IMR-90 (cell line): ENCODE results near the gene KATNIP. TPM values are rescaled to one million over a fixed set of nuclear protein-coding genes. Genes with fewer than 3 reads are reported as not detected.

ENCODE experiments used
- ATAC-seq: fragments of 200-7000 bp; cut with Tn5 transposase; 2 replicates; pipeline ENCODE4 v1.9.1; 2020; ENCODE audit warnings: low read depth, mild to moderate bottlenecking, moderate library complexity
- BruUV-seq: library from RNA; stranded (reverse); fragments of 400-500 nt; replicated peaks from 2 replicates; lab custom pipeline; 2021; lab: Mats Ljungman, UMichigan
- CTCF ChIA-PET: fragments of 300-600 bp; formaldehyde crosslinking; extraction: SDS; loops from one replicate; lab custom pipeline; 2021; ENCODE audit warnings: antibody characterized with exemption; lab: Yijun Ruan, JAX
- POLR2A ChIA-PET: fragments of 300-600 bp; sonication (Branson Sonifier 250); formaldehyde crosslinking; loops from one replicate; lab custom pipeline; 2022; ENCODE audit warnings: antibody characterized with exemption; ENCODE audit not compliant: unreplicated experiment; lab: Charles Lee
- DNase-seq: peaks from one replicate; pipeline ENCODE4 v3.0.0; 2013
- H2AFZ ChIP-seq: replicated peaks from 2 replicates; pipeline ENCODE3; 2013; ENCODE audit warnings: low read length, mild to moderate bottlenecking; ENCODE audit not compliant: poor library complexity
- H2AK5ac ChIP-seq: 2 replicates; pipeline ENCODE4 v1.6.1; 2013; ENCODE audit warnings: low read depth, low read length, inconsistent platforms
- H2AK9ac ChIP-seq: replicated peaks from 2 replicates; pipeline ENCODE3; 2013; ENCODE audit warnings: mild to moderate bottlenecking, low read depth, low read length, moderate library complexity; ENCODE audit not compliant: poor library complexity
- H2BK120ac ChIP-seq: 2 replicates; pipeline ENCODE4 v1.6.1; 2013; ENCODE audit warnings: low read depth, low read length, inconsistent platforms
- H2BK15ac ChIP-seq: 3 replicates; pipeline ENCODE4 v1.6.1; 2013; ENCODE audit warnings: low read depth, low read length, inconsistent platforms
- H2BK20ac ChIP-seq: 2 replicates; pipeline ENCODE4 v1.6.1; 2013; ENCODE audit warnings: low read depth, mild to moderate bottlenecking, inconsistent platforms, low read length, moderate library complexity
- H2BK5ac ChIP-seq: 2 replicates; pipeline ENCODE4 v1.6.1; 2013; ENCODE audit warnings: mild to moderate bottlenecking, low read depth, low read length, inconsistent platforms; ENCODE audit not compliant: poor library complexity, severe bottlenecking
- H3K14ac ChIP-seq: replicated peaks from 2 replicates; pipeline ENCODE4 v1.6.1; 2013; ENCODE audit warnings: low read depth, low read length, inconsistent platforms
- H3K18ac ChIP-seq: 2 replicates; pipeline ENCODE4 v1.6.1; 2013; ENCODE audit warnings: low read depth, low read length, control low read depth
- H3K23ac ChIP-seq: 2 replicates; pipeline ENCODE4 v1.6.1; 2013; ENCODE audit warnings: low read depth, low read length, inconsistent platforms
- H3K27ac ChIP-seq: 2 replicates; pipeline ENCODE4 v1.5.1; 2013; ENCODE audit warnings: mild to moderate bottlenecking, control low read depth, low read length; ENCODE audit not compliant: insufficient read depth
- H3K27me3 ChIP-seq: 2 replicates; pipeline ENCODE4 v1.6.1; 2013; ENCODE audit warnings: low read length; ENCODE audit not compliant: control insufficient read depth, insufficient read depth
- H3K36me3 ChIP-seq: 2 replicates; pipeline ENCODE4 v1.6.1; 2013; ENCODE audit warnings: low read length, mixed read lengths; ENCODE audit not compliant: control insufficient read depth, insufficient read depth
- H3K4ac ChIP-seq: 2 replicates; pipeline ENCODE4 v1.6.1; 2013; ENCODE audit warnings: low read depth, low read length, inconsistent platforms
- H3K4me1 ChIP-seq: 2 replicates; pipeline ENCODE4 v1.6.1; 2013; ENCODE audit warnings: low read length, mixed read lengths; ENCODE audit not compliant: control insufficient read depth, insufficient read depth
- H3K4me2 ChIP-seq: 2 replicates; pipeline ENCODE4 v1.6.1; 2013; ENCODE audit warnings: low read depth, mild to moderate bottlenecking, control low read depth, low read length, moderate library complexity
- H3K4me3 ChIP-seq: 2 replicates; pipeline ENCODE4 v1.5.1; 2013; ENCODE audit warnings: low read depth, mild to moderate bottlenecking, control low read depth, low read length, moderate library complexity; ENCODE audit not compliant: insufficient read depth
- H3K56ac ChIP-seq: 2 replicates; pipeline ENCODE4 v1.6.1; 2013; ENCODE audit warnings: low read length, inconsistent platforms; ENCODE audit not compliant: insufficient read depth; ENCODE audit errors: extremely low read depth
- H3K79me1 ChIP-seq, 2 experiments: 2 replicates each; pipeline ENCODE4 v1.6.1; 2013; ENCODE audit warnings: low read length in 2 of 2, inconsistent platforms in 1 of 2, low read depth in 1 of 2
- H3K9ac ChIP-seq: 2 replicates; pipeline ENCODE4 v1.6.1; 2013; ENCODE audit warnings: low read depth, low read length, control low read depth
- H3K9me1 ChIP-seq: 2 replicates; pipeline ENCODE4 v1.6.1; 2013; ENCODE audit warnings: low read length, inconsistent platforms; ENCODE audit not compliant: insufficient read depth
- H3K9me3 ChIP-seq: 2 replicates; pipeline ENCODE4 v1.6.1; 2013; ENCODE audit warnings: low read length; ENCODE audit not compliant: control insufficient read depth, insufficient read depth
- H4K20me1 ChIP-seq: 2 replicates; pipeline ENCODE4 v1.6.1; 2013; ENCODE audit warnings: low read length, inconsistent platforms; ENCODE audit not compliant: insufficient read depth
- H4K5ac ChIP-seq: 2 replicates; pipeline ENCODE4 v1.6.1; 2013; ENCODE audit warnings: mild to moderate bottlenecking, low read depth, low read length, control low read depth
- H4K8ac ChIP-seq, 2 experiments: 2 replicates each; pipeline ENCODE4 v1.6.1; 2013; ENCODE audit warnings: low read depth in 2 of 2, low read length in 2 of 2, control low read depth in 1 of 2, inconsistent platforms in 1 of 2
- H4K91ac ChIP-seq: 2 replicates; pipeline ENCODE4 v1.6.1; 2013; ENCODE audit warnings: low read depth, low read length, inconsistent platforms; ENCODE audit not compliant: insufficient read depth
- BHLHE40 ChIP-seq: fragments of 150-350 bp; IDR thresholded peaks from 2 replicates; pipeline ENCODE4 v1.6.1; 2016; ENCODE audit warnings: mild to moderate bottlenecking, low read depth, low read length
- CEBPB ChIP-seq: IDR thresholded peaks from 2 replicates; pipeline ENCODE4 v1.6.1; 2012; ENCODE audit warnings: low read depth, low read length, improper control_type of control experiment
- CHD1 ChIP-seq: IDR thresholded peaks from 2 replicates; pipeline ENCODE4 v1.6.1; 2012; ENCODE audit warnings: low read depth, low read length, improper control_type of control experiment
- CTCF ChIP-seq: conservative IDR thresholded peaks from 2 replicates; pipeline ENCODE4 v1.5.1; 2012; ENCODE audit warnings: mild to moderate bottlenecking, low read depth, low read length, improper control_type of control experiment
- ELK1 ChIP-seq: fragments of 150-350 bp; IDR thresholded peaks from 2 replicates; pipeline ENCODE4 v1.6.1; 2016; ENCODE audit warnings: low read depth, mild to moderate bottlenecking, low read length, moderate library complexity, borderline replicate concordance
- FOS ChIP-seq: fragments of 150-350 bp; IDR thresholded peaks from 2 replicates; pipeline ENCODE4 v1.6.1; 2016; ENCODE audit warnings: low read depth, low read length
- MAFK ChIP-seq: IDR thresholded peaks from 2 replicates; pipeline ENCODE4 v1.6.1; 2012; ENCODE audit warnings: low read depth, low read length, improper control_type of control experiment
- MAZ ChIP-seq: IDR thresholded peaks from 2 replicates; pipeline ENCODE4 v1.6.1; 2012; ENCODE audit warnings: low read depth, mild to moderate bottlenecking, low read length, improper control_type of control experiment, moderate library complexity, borderline replicate concordance
- MXI1 ChIP-seq: IDR thresholded peaks from 2 replicates; pipeline ENCODE4 v1.6.1; 2012; ENCODE audit warnings: low read depth, mild to moderate bottlenecking, low read length, moderate library complexity, borderline replicate concordance
- NFE2L2 ChIP-seq: fragments of 150-350 bp; IDR thresholded peaks from 2 replicates; pipeline ENCODE4 v1.6.1; 2016; ENCODE audit warnings: low read depth, mild to moderate bottlenecking, low read length
- POLR2A ChIP-seq: IDR thresholded peaks from 2 replicates; pipeline ENCODE4 v1.6.1; 2012; ENCODE audit warnings: mild to moderate bottlenecking, low read depth, low read length
- RAD21 ChIP-seq: IDR thresholded peaks from 2 replicates; pipeline ENCODE4 v1.6.1; 2012; ENCODE audit warnings: low read length, improper control_type of control experiment
- RCOR1 ChIP-seq: IDR thresholded peaks from 2 replicates; pipeline ENCODE4 v1.6.1; 2012; ENCODE audit warnings: mild to moderate bottlenecking, low read length, improper control_type of control experiment; ENCODE audit not compliant: insufficient replicate concordance
- RFX5 ChIP-seq: IDR thresholded peaks from 2 replicates; pipeline ENCODE4 v1.8.0; 2012; ENCODE audit warnings: low read depth, mild to moderate bottlenecking, low read length, moderate library complexity
- SMC3 ChIP-seq: fragments of 150-350 bp; IDR thresholded peaks from 2 replicates; pipeline ENCODE4 v1.6.1; 2016; ENCODE audit warnings: low read depth, mild to moderate bottlenecking, antibody characterized with exemption, low read length, moderate library complexity
- USF2 ChIP-seq: fragments of 150-350 bp; IDR thresholded peaks from 2 replicates; pipeline ENCODE4 v1.6.1; 2017; ENCODE audit warnings: mild to moderate bottlenecking, antibody characterized with exemption, low read length, low read depth
- WGBS, 2 experiments: methylation state at CpG; one replicate each; pipeline versions ENCODE4 v1.1.5 to v1.1.7; 2013; ENCODE audit warnings: missing lambda C conversion rate in 2 of 2; ENCODE audit not compliant: insufficient read length in 1 of 2; ENCODE audit errors: extremely low coverage in 2 of 2; 5-methylcytosine and 5-hydroxymethylcytosine counted together
- dilution Hi-C: fragments of 300-500 bp; cut with HindIII; formaldehyde crosslinking; loops from one replicate; pipeline ENCODE4 v1.14.3; 2018; ENCODE audit warnings: low sequenced_read_pairs; ENCODE audit not compliant: unreplicated experiment
- in situ Hi-C: fragments of 300-500 bp; cut with MboI; formaldehyde crosslinking; loops from 3 replicates; pipeline ENCODE4 v1.14.3; 2019; ENCODE audit warnings: low sequenced_read_pairs, inconsistent platforms, mixed read lengths
- intact Hi-C: fragments of 100-400 bp; cut with micrococcal nuclease; formaldehyde crosslinking; loops from 2 replicates; pipeline ENCODE4 v1.10.0; 2022
- polyA plus RNA-seq, 3 experiments: library from polyadenylated mRNA; depleted of rRNA; stranded (reverse); fragments of >200 nt; gene quantifications; 2 replicates each; pipeline ENCODE4 v1.2.3, GENCODE V29; 2012; ENCODE audit warnings: low replicate concordance in 1 of 3
- total RNA-seq: library from RNA; depleted of rRNA; stranded (reverse); fragments of >200 nt; gene quantifications from 2 replicates; pipeline ENCODE4 v1.2.3, GENCODE V29; 2012

The KATNIP gene
- total and polyA plus RNA-seq, 2 of the 4 experiments (the other 2 are of a cell fraction) = 16.7 to 18.6 TPM

GRCh38 chr16:27517664-27518063 is 32.3 kb upstream of the KATNIP start:
- peaks cover 21% of the 10 kb centered on the region for H3K9me1 ChIP-seq
- TF ChIP-seq RCOR1 (no peak), MAZ (no peak), ELK1 (no peak), SMC3 (no peak), MXI1 (no peak), CEBPB (no peak), FOS (no peak), RAD21 (no peak), BHLHE40 (no peak), CHD1 (no peak), RFX5 (no peak), NFE2L2 (no peak), USF2 (no peak), CTCF (no peak), MAFK (no peak), POLR2A (no peak)
- H4K5ac ChIP-seq = no peak overlapping the region
- no peak overlapping the region for H2AK9ac ChIP-seq
- peaks cover 46% of the 10 kb centered on the region for H3K36me3 ChIP-seq
- no peak overlapping the region for H3K56ac ChIP-seq
- no peak overlapping the region for H4K91ac ChIP-seq
- 100% methylated on average over 3 of the region's 7 CpGs; no CpG with 5 or more reads in 1 of the 2 experiments for WGBS, 2 experiments
- H2AK5ac ChIP-seq = no peak overlapping the region
- CTCF ChIA-PET = no interaction called here
- no peak overlapping the region for H2BK15ac ChIP-seq
- no peak overlapping the region for H2BK20ac ChIP-seq
- in situ Hi-C loops = no loop called here
- no peaks in the 10 kb centered on the region for H3K9me3 ChIP-seq
- no peak for ATAC-seq
- H4K20me1 ChIP-seq = peaks cover 22% of the 10 kb centered on the region
- no peak overlapping the region for H2BK5ac ChIP-seq
- dilution Hi-C loops = no loop called here
- no peak overlapping the region for H3K4me3 ChIP-seq
- no peak overlapping the region for H3K18ac ChIP-seq
- H2BK120ac ChIP-seq = no peak overlapping the region
- no peak overlapping the region for H3K4ac ChIP-seq
- no peak overlapping the region for H3K9ac ChIP-seq
- H3K79me1 ChIP-seq = peaks cover 9 to 34% of the 10 kb centered on the region in 2 experiments; a peak in 3 of 4 replicates
- H3K4me2 ChIP-seq = no peak overlapping the region
- BruUV-seq = no TSS peak
- H3K27ac ChIP-seq = no peak overlapping the region
- H3K4me1 ChIP-seq = peaks cover 8% of the 10 kb centered on the region
- H3K23ac ChIP-seq = no peak overlapping the region
- DNase-seq = no peak
- intact Hi-C loops = no loop called here
- no peak overlapping the region for H4K8ac ChIP-seq
- no peak overlapping the region for H3K14ac ChIP-seq
- no peaks in the 10 kb centered on the region for H3K27me3 ChIP-seq
- POLR2A ChIA-PET = no interaction called here
- H2AFZ ChIP-seq = no peak overlapping the region
